ENCODE results near the gene DCP2.

Gene DCP2

GRCh38 chr5:112934366-112934663 is 42.3 kb upstream of the DCP2 start:
- DNase-seq (ENCODE audit: low spot score) = no peak
- TF ChIP-seq, protein P1, sequence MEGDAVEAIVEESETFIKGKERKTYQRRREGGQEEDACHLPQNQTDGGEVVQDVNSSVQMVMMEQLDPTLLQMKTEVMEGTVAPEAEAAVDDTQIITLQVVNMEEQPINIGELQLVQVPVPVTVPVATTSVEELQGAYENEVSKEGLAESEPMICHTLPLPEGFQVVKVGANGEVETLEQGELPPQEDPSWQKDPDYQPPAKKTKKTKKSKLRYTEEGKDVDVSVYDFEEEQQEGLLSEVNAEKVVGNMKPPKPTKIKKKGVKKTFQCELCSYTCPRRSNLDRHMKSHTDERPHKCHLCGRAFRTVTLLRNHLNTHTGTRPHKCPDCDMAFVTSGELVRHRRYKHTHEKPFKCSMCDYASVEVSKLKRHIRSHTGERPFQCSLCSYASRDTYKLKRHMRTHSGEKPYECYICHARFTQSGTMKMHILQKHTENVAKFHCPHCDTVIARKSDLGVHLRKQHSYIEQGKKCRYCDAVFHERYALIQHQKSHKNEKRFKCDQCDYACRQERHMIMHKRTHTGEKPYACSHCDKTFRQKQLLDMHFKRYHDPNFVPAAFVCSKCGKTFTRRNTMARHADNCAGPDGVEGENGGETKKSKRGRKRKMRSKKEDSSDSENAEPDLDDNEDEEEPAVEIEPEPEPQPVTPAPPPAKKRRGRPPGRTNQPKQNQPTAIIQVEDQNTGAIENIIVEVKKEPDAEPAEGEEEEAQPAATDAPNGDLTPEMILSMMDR (IDR thresholded peaks at IDR 0.05; ENCODE audit: borderline replicate concordance, control extremely low read depth, extremely low read depth, insufficient read depth, missing control alignments) = no peak
- in situ Hi-C loops (cut with MboI; ENCODE audit: low sequenced_read_pairs, unreplicated experiment) = no loop called here

GRCh38 chr5:112935675-112936074 is 40.9 kb upstream of the DCP2 start:
- DNase-seq (ENCODE audit: low spot score) = no peak
- TF ChIP-seq, protein P1 (IDR thresholded peaks at IDR 0.05; ENCODE audit: borderline replicate concordance, control extremely low read depth, extremely low read depth, insufficient read depth, missing control alignments) = no peak
- in situ Hi-C loops (cut with MboI; ENCODE audit: low sequenced_read_pairs, unreplicated experiment) = no loop called here

GRCh38 chr5:112938286-112938685 is 38.3 kb upstream of the DCP2 start:
- in situ Hi-C loops (cut with MboI; ENCODE audit: low sequenced_read_pairs, unreplicated experiment) = no loop called here
- TF ChIP-seq, protein P1 (IDR thresholded peaks at IDR 0.05; ENCODE audit: borderline replicate concordance, control extremely low read depth, extremely low read depth, insufficient read depth, missing control alignments) = no peak

GRCh38 chr5:112940670-112941069 is 35.9 kb upstream of the DCP2 start:
- TF ChIP-seq, protein P1 (IDR thresholded peaks at IDR 0.05; ENCODE audit: borderline replicate concordance, control extremely low read depth, extremely low read depth, insufficient read depth, missing control alignments) = no peak
- in situ Hi-C loops (cut with MboI; ENCODE audit: low sequenced_read_pairs, unreplicated experiment) = no loop called here
- DNase-seq (ENCODE audit: low spot score) = no peak

More at GRCh38 chr5:112938286-112938685, 38.3 kb upstream of the DCP2 start:
- no peak for DNase-seq (ENCODE audit: low spot score)

GRCh38 chr5:112948458-112948857 is 28.1 kb upstream of the DCP2 start:
- DNase-seq (ENCODE audit: low spot score) = no peak
- in situ Hi-C loops (cut with MboI; ENCODE audit: low sequenced_read_pairs, unreplicated experiment) = no loop called here
- TF ChIP-seq, protein P1 (IDR thresholded peaks at IDR 0.05; ENCODE audit: borderline replicate concordance, control extremely low read depth, extremely low read depth, insufficient read depth, missing control alignments) = no peak

DNA sequence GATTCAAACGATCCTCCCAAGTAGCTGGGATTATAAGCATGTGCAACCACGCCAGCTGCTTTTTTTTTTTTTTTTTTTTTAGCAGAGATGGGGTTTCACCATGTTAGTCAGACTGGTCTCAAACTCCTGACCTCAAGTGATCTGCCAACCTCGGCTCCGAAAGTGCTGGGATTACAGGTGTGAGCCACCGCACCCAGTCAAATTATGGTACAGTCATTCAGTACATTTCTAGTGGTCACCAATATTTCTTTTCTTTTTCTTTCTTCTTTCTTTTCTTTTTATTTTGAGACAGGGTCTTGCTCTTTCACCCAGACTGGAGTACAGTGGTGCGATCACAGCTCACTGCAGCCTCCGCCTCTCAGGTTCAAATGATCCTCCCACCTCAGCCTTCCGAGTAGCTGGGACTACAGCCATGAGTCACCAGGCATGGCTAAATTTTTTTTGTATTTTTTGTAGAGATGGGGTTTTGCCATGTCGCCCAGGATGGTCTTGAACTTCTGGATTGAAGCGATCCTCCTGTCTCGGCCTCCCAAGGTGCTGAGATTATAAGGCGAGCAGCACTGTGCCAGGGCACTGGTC is 25.4 kb upstream of the DCP2 start:
- DNase-seq (ENCODE audit: low spot score) = no peak
- TF ChIP-seq, protein P1 (IDR thresholded peaks at IDR 0.05; ENCODE audit: borderline replicate concordance, control extremely low read depth, extremely low read depth, insufficient read depth, missing control alignments) = no peak
- in situ Hi-C loops (cut with MboI; ENCODE audit: low sequenced_read_pairs, unreplicated experiment) = no loop called here

- in situ Hi-C loops (cut with MboI; ENCODE audit: low sequenced_read_pairs, unreplicated experiment) = no loop called here
- DNase-seq (ENCODE audit: low spot score) = no peak
- TF ChIP-seq, protein P1 (IDR thresholded peaks at IDR 0.05; ENCODE audit: borderline replicate concordance, control extremely low read depth, extremely low read depth, insufficient read depth, missing control alignments) = no peak
Measured at GRCh38 chr5:112956606-112957005, 20.0 kb upstream of the DCP2 start.
